A204.1 (cell line): ENCODE data around the gene PSMD13.
"Not testable (repeated sequence)": the region's sequence is repeated elsewhere in the genome, so short reads cannot be mapped to it uniquely, and the experiment has no call there.

ENCODE experiments used
- FAIRE-seq: peaks from 2 replicates; lab custom pipeline; 2012; peaks lifted over from hg19 to GRCh38; lab: Jason Lieb, UNC

Gene PSMD13

GRCh38 chr11:236774-237767 lies at the start of gene PSMD13:
PSMD13 (plus strand) TSS chr11:236976; CDS start chr11:237050, 74 bp downstream.
- no peak for FAIRE-seq

- FAIRE-seq, result not testable (repeated sequence)
Observed at GRCh38 chr11:189200-189783, 47.5 kb upstream of the PSMD13 start.

GRCh38 chr11:189843-190311 lies 46.9 kb upstream of the PSMD13 start:
- FAIRE-seq, result not testable (repeated sequence)

- FAIRE-seq, result not testable (repeated sequence)
Observed at GRCh38 chr11:190546-190945, 46.2 kb upstream of the PSMD13 start.

GRCh38 chr11:191490-192478 lies 45.0 kb upstream of the PSMD13 start:
- peak; percentile 70 for FAIRE-seq

- not testable (repeated sequence) for FAIRE-seq
Observed at GRCh38 chr11:192674-193128, 44.1 kb upstream of the PSMD13 start, which contains the start of gene SCGB1C1. SCGB1C1 (plus strand) TSS chr11:193078; CDS start chr11:193100, 22 bp downstream.

- FAIRE-seq, result not testable (repeated sequence)
Observed at GRCh38 chr11:193481-193880, 43.3 kb upstream of the PSMD13 start.

- no peak for FAIRE-seq
Observed at GRCh38 chr11:196786-197731, 39.7 kb upstream of the PSMD13 start.

GRCh38 chr11:197741-198235 lies 39.0 kb upstream of the PSMD13 start:
- FAIRE-seq, result no peak

- no peak for FAIRE-seq
Observed at GRCh38 chr11:198236-198806, 38.5 kb upstream of the PSMD13 start.

- no peak for FAIRE-seq
Observed at GRCh38 chr11:199004-199581, 37.7 kb upstream of the PSMD13 start.

GRCh38 chr11:199782-200181 lies 37.0 kb upstream of the PSMD13 start:
- no peak for FAIRE-seq

- FAIRE-seq, result no peak
Observed at GRCh38 chr11:200224-201003, 36.4 kb upstream of the PSMD13 start.

- FAIRE-seq, result no peak
Observed at GRCh38 chr11:201966-202365, 34.8 kb upstream of the PSMD13 start.

GRCh38 chr11:202490-202889 lies 34.3 kb upstream of the PSMD13 start:
- no peak for FAIRE-seq

- no peak for FAIRE-seq
Observed at GRCh38 chr11:203056-203944, 33.5 kb upstream of the PSMD13 start.

GRCh38 chr11:203945-204586 lies 32.7 kb upstream of the PSMD13 start:
- FAIRE-seq, result no peak
